Lung (tissue), 12 donors: Measurements from ENCODE around the gene STS. TPM values are rescaled to one million over a fixed set of nuclear protein-coding genes. Genes with fewer than 3 reads are reported as not detected.

Experiments used
- ATAC-seq: fragments of 200-7000 bp; cut with Tn5 transposase; one replicate; pipeline ENCODE4 v1.9.1; 2020; ENCODE audit warnings: moderate number of reproducible peaks; ENCODE audit not compliant: insufficient read depth, low FRiP score
- DNase-seq, 3 donors: peaks; one replicate each; pipeline ENCODE4 v3.0.0-alpha.2; 2013 to 2017
- H3K27ac ChIP-seq, 2 donors: one replicate each; pipeline ENCODE4 v1.5.1; 2013; ENCODE audit warnings: mild to moderate bottlenecking in 2 of 2, moderate library complexity in 2 of 2, control low read depth in 1 of 2, inconsistent platforms in 1 of 2, low read depth in 1 of 2, low read length in 1 of 2
- H3K27me3 ChIP-seq, 3 donors: one replicate each; pipeline ENCODE4 v1.5.1; 2013; ENCODE audit warnings: low read length in 2 of 3; ENCODE audit not compliant: control insufficient read depth in 3 of 3, insufficient read depth in 3 of 3
- H3K36me3 ChIP-seq, 4 donors: one replicate each; pipeline ENCODE4 v1.5.1; 2013; ENCODE audit warnings: low read length in 4 of 4, mild to moderate bottlenecking in 1 of 4, moderate library complexity in 1 of 4; ENCODE audit not compliant: control insufficient read depth in 4 of 4, insufficient read depth in 4 of 4
- H3K4me1 ChIP-seq, 5 donors: one replicate each; pipeline ENCODE4 v1.5.1; 2013; ENCODE audit warnings: low read length in 5 of 5, mild to moderate bottlenecking in 2 of 5, moderate library complexity in 1 of 5; ENCODE audit not compliant: control insufficient read depth in 5 of 5, insufficient read depth in 5 of 5
- H3K4me3 ChIP-seq: one replicate; pipeline ENCODE4 v1.5.1; 2013; ENCODE audit warnings: mild to moderate bottlenecking, control low read depth, moderate library complexity
- H3K9ac ChIP-seq, 2 donors: one replicate each; pipeline ENCODE4 v1.5.1; 2013; ENCODE audit warnings: low read length in 2 of 2, control low read depth in 1 of 2; ENCODE audit not compliant: insufficient read depth in 1 of 2
- H3K9me3 ChIP-seq, 4 donors: one replicate each; pipeline ENCODE4 v1.5.1; 2013; ENCODE audit warnings: low read length in 3 of 4, mild to moderate bottlenecking in 1 of 4, moderate library complexity in 1 of 4; ENCODE audit not compliant: control insufficient read depth in 4 of 4, insufficient read depth in 3 of 4
- WGBS, 2 donors: extraction: QIAGEN DNeasy Blood & Tissue Kit; methylation state at CpG; one replicate each; pipeline ENCODE4 v1.1.7; 2013; 5-methylcytosine and 5-hydroxymethylcytosine counted together
- polyA plus RNA-seq, 2 donors: library from polyadenylated mRNA; stranded (reverse); fragments of 200-250 nt; gene quantifications; one replicate each; pipeline ENCODE4 v1.2.1, GENCODE V29; 2013
- total RNA-seq, 2 donors: library from RNA; depleted of rRNA in 1 of 2; stranded (reverse); fragments of >200 nt in 1 of 2; gene quantifications; one replicate each; pipeline ENCODE4 v1.2.1, GENCODE V29; 2014 to 2021
- TF ChIP-seq, protein P1 (sequence below): IDR thresholded peaks from 2 replicates; pipeline ENCODE4 v1.5.1; 2012; ENCODE audit warnings: mild to moderate bottlenecking; ENCODE audit errors: control extremely low read depth, extremely low read depth
- donor health status: control.
- donor health status: control.
- donor health status: Bipolar disorder and iron deficiency.
- donor health status: healthy.
- donor health status: DM: yes; HTN: yes; CAD: no.

STS gene
- total and polyA plus RNA-seq, 4 donors, result 5.1 to 16.7 (median 10.9) TPM

DNA sequence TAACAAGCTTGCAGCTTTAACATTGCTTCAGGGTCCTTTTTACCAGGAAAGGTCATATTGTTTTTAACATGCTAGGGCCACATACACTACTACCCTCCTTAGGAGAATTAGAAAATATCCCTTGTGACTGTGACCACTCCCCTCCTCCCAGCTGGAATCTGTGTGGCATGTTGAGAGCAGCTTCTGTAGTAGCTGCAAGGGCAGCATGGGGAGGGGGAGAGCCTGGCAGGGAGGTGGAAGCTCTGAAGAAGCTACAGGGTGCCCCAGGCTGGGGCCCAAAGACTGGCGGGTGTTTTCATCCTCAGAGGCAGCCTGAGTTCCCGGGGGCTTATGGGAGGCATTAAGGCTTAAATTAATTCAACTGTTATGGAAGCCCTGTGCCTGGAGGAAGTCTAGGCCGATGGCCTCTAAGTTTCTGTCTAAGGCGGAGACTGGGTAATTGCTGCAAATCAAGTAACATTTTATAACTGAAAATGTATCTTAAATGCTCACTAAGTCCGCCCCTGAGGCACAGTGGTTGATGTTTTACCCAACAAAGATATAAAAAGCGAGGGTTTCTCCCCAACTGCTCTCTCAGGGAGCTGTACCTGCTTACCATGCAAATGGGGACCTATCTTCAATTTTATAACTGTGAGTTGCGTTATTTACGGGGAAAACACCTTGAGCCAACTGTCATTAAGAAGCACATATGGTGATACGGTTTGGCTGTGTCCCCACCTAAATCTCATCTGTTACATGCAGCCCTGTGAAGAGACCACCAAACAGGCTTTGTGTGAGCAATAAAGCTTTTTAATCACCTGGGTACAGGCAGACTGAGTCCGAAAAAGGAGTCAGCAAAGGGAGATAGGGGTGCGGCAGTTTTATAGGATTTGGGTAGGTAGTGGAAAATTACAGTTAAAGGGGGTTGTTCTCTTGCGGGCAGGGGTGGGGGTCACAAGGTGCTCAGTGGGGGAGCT, 37.4 kb upstream of the STS start:
- H3K9me3 ChIP-seq, result no peaks in the 10 kb centered on the region
- ATAC-seq, result no peak
- H3K4me1 ChIP-seq, result peaks cover 0 to 17% (median 0%) of the 10 kb centered on the region in 5 donors
- H3K27me3 ChIP-seq, result peaks cover 0 to 12% (median 0%) of the 10 kb centered on the region in 3 donors
- no peak overlapping the region for H3K9ac ChIP-seq
- TF ChIP-seq, protein P1, sequence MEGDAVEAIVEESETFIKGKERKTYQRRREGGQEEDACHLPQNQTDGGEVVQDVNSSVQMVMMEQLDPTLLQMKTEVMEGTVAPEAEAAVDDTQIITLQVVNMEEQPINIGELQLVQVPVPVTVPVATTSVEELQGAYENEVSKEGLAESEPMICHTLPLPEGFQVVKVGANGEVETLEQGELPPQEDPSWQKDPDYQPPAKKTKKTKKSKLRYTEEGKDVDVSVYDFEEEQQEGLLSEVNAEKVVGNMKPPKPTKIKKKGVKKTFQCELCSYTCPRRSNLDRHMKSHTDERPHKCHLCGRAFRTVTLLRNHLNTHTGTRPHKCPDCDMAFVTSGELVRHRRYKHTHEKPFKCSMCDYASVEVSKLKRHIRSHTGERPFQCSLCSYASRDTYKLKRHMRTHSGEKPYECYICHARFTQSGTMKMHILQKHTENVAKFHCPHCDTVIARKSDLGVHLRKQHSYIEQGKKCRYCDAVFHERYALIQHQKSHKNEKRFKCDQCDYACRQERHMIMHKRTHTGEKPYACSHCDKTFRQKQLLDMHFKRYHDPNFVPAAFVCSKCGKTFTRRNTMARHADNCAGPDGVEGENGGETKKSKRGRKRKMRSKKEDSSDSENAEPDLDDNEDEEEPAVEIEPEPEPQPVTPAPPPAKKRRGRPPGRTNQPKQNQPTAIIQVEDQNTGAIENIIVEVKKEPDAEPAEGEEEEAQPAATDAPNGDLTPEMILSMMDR, result no peak
- peak in 1 of 3 donors; percentile 13 for DNase-seq
- 80 to 86% methylated on average over 11 to 12 of the region's 12 CpGs for WGBS, 2 donors
- H3K36me3 ChIP-seq, result peaks cover 0 to 3% (median 1%) of the 10 kb centered on the region in 4 donors
- H3K27ac ChIP-seq, result peak overlapping the region in 1 of 2 donors; percentile 62
- no peak overlapping the region for H3K4me3 ChIP-seq

DNA sequence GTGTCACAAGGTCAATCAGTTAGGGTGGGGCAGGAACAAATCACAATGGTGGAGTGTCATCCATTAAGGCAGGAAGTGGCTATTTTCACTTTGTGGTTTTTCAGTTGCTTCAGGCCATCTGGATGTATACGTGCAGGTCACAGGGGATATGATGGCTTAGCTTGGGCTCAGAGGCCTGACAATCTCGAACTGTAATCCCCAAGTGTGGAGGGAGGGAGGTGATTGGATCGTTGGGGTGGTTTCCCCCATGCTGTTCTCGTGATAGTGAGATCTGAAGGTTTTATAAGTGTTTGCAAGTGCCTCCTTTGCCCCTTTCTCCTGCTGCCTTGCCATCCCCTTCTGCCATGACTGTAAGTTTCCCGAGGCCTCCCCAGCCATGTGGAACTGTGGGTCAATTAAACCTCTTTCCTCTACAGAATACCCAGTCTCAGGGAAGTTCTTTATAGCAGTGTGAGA, 36.7 kb upstream of the STS start:
- H3K4me1 ChIP-seq, result peaks cover 0 to 17% (median 0%) of the 10 kb centered on the region in 5 donors
- H3K27ac ChIP-seq, result peak overlapping the region in 1 of 2 donors; percentile 0
- TF ChIP-seq, protein P1, result no peak
- ATAC-seq (no peak), DNase-seq (peak in 1 of 3 donors; percentile 15)
- H3K27me3 ChIP-seq, result peaks cover 0 to 17% (median 0%) of the 10 kb centered on the region in 3 donors
- H3K9me3 ChIP-seq, result no peaks in the 10 kb centered on the region
- peaks cover 0 to 3% (median 0%) of the 10 kb centered on the region in 4 donors for H3K36me3 ChIP-seq
- H3K9ac ChIP-seq, result no peak overlapping the region
- H3K4me3 ChIP-seq, result no peak overlapping the region
- WGBS, 2 donors, result 47 to 62% methylated on average over 3 to 5 of the region's 5 CpGs

DNA sequence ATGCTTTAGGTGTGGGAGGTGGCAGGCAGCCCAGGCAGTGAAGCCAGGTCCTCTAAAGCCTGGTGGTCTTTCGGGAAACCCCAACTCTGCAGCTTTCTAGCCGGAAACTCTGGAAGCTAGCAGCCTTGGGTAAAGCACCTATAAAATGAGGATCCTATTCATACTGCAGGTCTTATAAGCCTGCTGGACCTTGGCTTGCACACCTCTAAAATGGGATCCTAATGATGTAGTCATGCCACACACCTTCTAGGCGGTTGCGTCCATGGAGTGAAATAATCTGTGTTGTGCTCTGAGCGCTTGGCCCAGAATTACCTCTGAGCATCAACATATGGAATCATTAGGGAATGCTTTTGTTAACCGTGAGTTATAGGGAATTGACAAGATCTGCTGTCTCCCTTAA, 36.0 kb upstream of the STS start:
- Histone ChIP-seq H3K9ac (no peak overlapping the region), H3K9me3 (no peaks in the 10 kb centered on the region), H3K27me3 (peaks cover 0 to 19% (median 0%) of the 10 kb centered on the region in 3 donors), H3K36me3 (peaks cover 0 to 3% (median 0%) of the 10 kb centered on the region in 4 donors), H3K4me1 (peaks cover 0 to 17% (median 0%) of the 10 kb centered on the region in 5 donors), H3K4me3 (no peak overlapping the region), H3K27ac (no peak overlapping the region)
- DNase-seq (no peak), ATAC-seq (no peak)
- TF ChIP-seq, protein P1, result no peak
- WGBS, 2 donors, result 99 to 100% methylated on average over 6 of the region's 6 CpGs
